Measurements from ENCODE around the gene MKX.

MKX gene

GRCh38 chr10:27646194-27646593 lies 99.4 kb downstream of the MKX start:
- no peak for DNase-seq

- no peak for DNase-seq
These were observed 101.2 kb downstream of the MKX start for GRCh38 chr10:27644307-27644939.

GRCh38 chr10:27643301-27643700 lies 102.3 kb downstream of the MKX start:
- DNase-seq: no peak

- no peak for DNase-seq
These were observed 103.5 kb downstream of the MKX start for GRCh38 chr10:27642023-27642589.

- no peak for DNase-seq
These were observed 107.4 kb downstream of the MKX start for GRCh38 chr10:27638071-27638750.

- DNase-seq: no peak
These were observed 108.0 kb downstream of the MKX start for GRCh38 chr10:27637601-27638000.

- DNase-seq: no peak
These were observed 108.8 kb downstream of the MKX start for GRCh38 chr10:27636816-27637215.

- no peak for DNase-seq
These were observed 109.8 kb downstream of the MKX start for GRCh38 chr10:27635699-27636270.

- no peak for DNase-seq
These were observed 110.3 kb downstream of the MKX start for GRCh38 chr10:27635290-27635689.

- no peak for DNase-seq
These were observed 117.0 kb downstream of the MKX start for GRCh38 chr10:27628621-27629020.

- no peak for DNase-seq
These were observed 118.7 kb downstream of the MKX start for GRCh38 chr10:27626890-27627289.

GRCh38 chr10:27625452-27626211 lies 120.0 kb downstream of the MKX start:
- no peak for DNase-seq

GRCh38 chr10:27624941-27625340 lies 120.7 kb downstream of the MKX start:
- DNase-seq: no peak
